DND-41 (cell line): ENCODE data around the gene MTHFS.

Source experiments
- CTCF ChIP-seq: IDR thresholded peaks from 2 replicates; pipeline ENCODE4 v1.5.1; 2012; ENCODE audit warnings: borderline replicate concordance, low read length, moderate library complexity, mild to moderate bottlenecking; ENCODE audit not compliant: poor library complexity, severe bottlenecking; ENCODE audit errors: extremely low read depth
- EZH2 ChIP-seq: IDR thresholded peaks from 3 replicates; pipeline ENCODE4 v1.6.1; 2012; ENCODE audit warnings: borderline replicate concordance, low read depth, mild to moderate bottlenecking, moderate library complexity, low read length, inconsistent platforms; ENCODE audit not compliant: severe bottlenecking

GRCh38 chr15:79918278-79918677 lies 21.5 kb upstream of the MTHFS start:
- TF ChIP-seq CTCF (no peak), EZH2 (no peak)
